Upper lobe of right lung (tissue), 1 donor: ENCODE measurements around the gene TPSAB1. TPM values are rescaled to one million over a fixed set of nuclear protein-coding genes. Genes with fewer than 3 reads are reported as not detected.

Experiments
- ATAC-seq: fragments of 200-7000 bp; cut with Tn5 transposase; one replicate; pipeline ENCODE4 v1.9.1; 2020; ENCODE audit warnings: mild to moderate bottlenecking, moderate library complexity
- DNase-seq: peaks from one replicate; pipeline ENCODE4 v3.0.0-alpha.2; 2020
- H3K27ac ChIP-seq: fragments of 200-600 bp; one replicate; pipeline ENCODE4 v1.8.0; 2022
- H3K27me3 ChIP-seq: fragments of 200-600 bp; one replicate; pipeline ENCODE4 v1.8.0; 2022; ENCODE audit warnings: mild to moderate bottlenecking
- H3K36me3 ChIP-seq: fragments of 200-600 bp; one replicate; pipeline ENCODE4 v1.8.0; 2022
- H3K4me1 ChIP-seq: fragments of 200-600 bp; one replicate; pipeline ENCODE4 v1.8.0; 2022
- H3K4me3 ChIP-seq: fragments of 200-600 bp; one replicate; pipeline ENCODE4 v1.8.0; 2022; ENCODE audit warnings: mild to moderate bottlenecking
- H3K9me3 ChIP-seq: fragments of 200-600 bp; one replicate; pipeline ENCODE4 v1.8.0; 2022
- CTCF ChIP-seq: fragments of 200-600 bp; IDR thresholded peaks from one replicate; pipeline ENCODE4 v1.8.0; 2022; ENCODE audit warnings: antibody characterized with exemption
- intact Hi-C: fragments of 100-400 bp; cut with DNase I; formaldehyde crosslinking; loops from one replicate; pipeline ENCODE4 v1.11.0; 2022
- total RNA-seq: library from RNA; stranded (reverse); fragmentation: NEBNext Ultra II Directional; extraction: Animal tissue kit (Norgen Biotek cat#: 25700); gene quantifications from one replicate; pipeline ENCODE4 v1.2.1, GENCODE V29; 2021
- donor health status: DM: no; HTN: yes; CAD: no; lungs with severe emphysema.

Gene TPSAB1
- total RNA-seq, 1 donor from 2014 or later: 122 TPM

- DNase-seq (no peak), ATAC-seq (no peak)
- intact Hi-C loops: no loop called here
- Histone ChIP-seq H3K36me3 (no peaks in the 10 kb centered on the region), H3K4me1 (no peaks in the 10 kb centered on the region), H3K9me3 (no peaks in the 10 kb centered on the region), H3K4me3 (no peak overlapping the region), H3K27me3 (no peaks in the 10 kb centered on the region), H3K27ac (no peak overlapping the region)
- no peak for TF ChIP-seq CTCF
Measured at GRCh38 chr16:1208239-1208830, 32.2 kb upstream of the TPSAB1 start.

- H3K27ac ChIP-seq: no peak overlapping the region
- ATAC-seq (no peak), DNase-seq (no peak)
- H3K36me3 ChIP-seq: no peaks in the 10 kb centered on the region
- no peak overlapping the region for H3K4me3 ChIP-seq
- no peaks in the 10 kb centered on the region for H3K4me1 ChIP-seq
- intact Hi-C loops: no loop called here
- H3K27me3 ChIP-seq: no peaks in the 10 kb centered on the region
- TF ChIP-seq CTCF: no peak
- no peaks in the 10 kb centered on the region for H3K9me3 ChIP-seq
Measured at GRCh38 chr16:1209081-1209480, 31.4 kb upstream of the TPSAB1 start.

GRCh38 chr16:1210461-1210860 lies 30.0 kb upstream of the TPSAB1 start:
- Histone ChIP-seq H3K27me3 (no peaks in the 10 kb centered on the region), H3K4me1 (no peaks in the 10 kb centered on the region), H3K36me3 (no peaks in the 10 kb centered on the region), H3K4me3 (no peak overlapping the region), H3K27ac (no peak overlapping the region), H3K9me3 (no peaks in the 10 kb centered on the region)
- ATAC-seq (no peak), DNase-seq (no peak)
- intact Hi-C loops: no loop called here
- no peak for TF ChIP-seq CTCF

- Histone ChIP-seq H3K27me3 (no peaks in the 10 kb centered on the region), H3K36me3 (no peaks in the 10 kb centered on the region), H3K27ac (no peak overlapping the region), H3K4me3 (no peak overlapping the region), H3K4me1 (no peaks in the 10 kb centered on the region), H3K9me3 (no peaks in the 10 kb centered on the region)
- TF ChIP-seq CTCF: no peak
- ATAC-seq (no peak), DNase-seq (no peak)
- intact Hi-C loops: no loop called here
Measured at GRCh38 chr16:1211451-1212268, 28.8 kb upstream of the TPSAB1 start.

GRCh38 chr16:1212616-1213194 lies 27.8 kb upstream of the TPSAB1 start:
- Histone ChIP-seq H3K27ac (no peak overlapping the region), H3K27me3 (no peaks in the 10 kb centered on the region), H3K9me3 (no peaks in the 10 kb centered on the region), H3K36me3 (no peaks in the 10 kb centered on the region), H3K4me3 (no peak overlapping the region), H3K4me1 (no peaks in the 10 kb centered on the region)
- ATAC-seq: no peak
- intact Hi-C loops: no loop called here
- TF ChIP-seq CTCF: no peak
- DNase-seq: no peak
